Liver (tissue), 9 donors: Measurements from ENCODE around the gene GRM3. TPM values are rescaled to one million over a fixed set of nuclear protein-coding genes. Genes with fewer than 3 reads are reported as not detected.

Experiments used
- DNase-seq: peaks from one replicate; pipeline ENCODE4 v3.0.0-alpha.2; 2017; ENCODE audit warnings: low spot score
- H3K27ac ChIP-seq, 2 donors: one replicate each; pipeline ENCODE4 v1.7.0; 2013; ENCODE audit warnings: inconsistent platforms in 2 of 2, low read length in 2 of 2, control low read depth in 1 of 2, low read depth in 1 of 2, mild to moderate bottlenecking in 1 of 2
- H3K27me3 ChIP-seq, 4 donors: one replicate each; pipeline versions ENCODE4 v1.6.1 to v1.7.0; 2013; ENCODE audit warnings: low read length in 3 of 4, inconsistent platforms in 1 of 4, mild to moderate bottlenecking in 1 of 4, moderate library complexity in 1 of 4; ENCODE audit not compliant: control insufficient read depth in 4 of 4, insufficient read depth in 4 of 4
- H3K36me3 ChIP-seq, 4 donors: one replicate each; pipeline versions ENCODE4 v1.6.1 to v1.7.0; 2013; ENCODE audit warnings: low read length in 3 of 4, mild to moderate bottlenecking in 3 of 4, low read depth in 1 of 4, moderate library complexity in 1 of 4; ENCODE audit not compliant: control insufficient read depth in 4 of 4, insufficient read depth in 3 of 4
- H3K4me1 ChIP-seq, 4 donors: one replicate each; pipeline versions ENCODE4 v1.6.1 to v1.7.0; 2013; ENCODE audit warnings: low read length in 3 of 4, mild to moderate bottlenecking in 3 of 4, moderate library complexity in 1 of 4; ENCODE audit not compliant: control insufficient read depth in 4 of 4, insufficient read depth in 4 of 4
- H3K4me3 ChIP-seq, 3 donors: one replicate each; pipeline versions ENCODE4 v1.6.1 to v1.7.0; 2013; ENCODE audit warnings: low read length in 3 of 3, control low read depth in 1 of 3, low read depth in 1 of 3, mild to moderate bottlenecking in 1 of 3
- H3K9ac ChIP-seq, 2 donors: one replicate each; pipeline ENCODE4 v1.7.0; 2013; ENCODE audit warnings: low read length in 2 of 2, mild to moderate bottlenecking in 2 of 2, moderate library complexity in 2 of 2, control low read depth in 1 of 2, low read depth in 1 of 2
- H3K9me3 ChIP-seq, 4 donors: one replicate each; pipeline versions ENCODE4 v1.6.1 to v1.7.0; 2013; ENCODE audit warnings: low read length in 3 of 4; ENCODE audit not compliant: control insufficient read depth in 4 of 4
- ATF3 ChIP-seq: IDR thresholded peaks from 2 replicates; pipeline ENCODE4 v1.6.1; 2016; ENCODE audit warnings: antibody characterized with exemption
- EGR1 ChIP-seq, 2 donors: IDR thresholded peaks; 2 replicates each; pipeline ENCODE4 v1.6.1; 2016 to 2018; ENCODE audit warnings: antibody characterized with exemption in 2 of 2, low read depth in 2 of 2
- FOXA1 ChIP-seq: IDR thresholded peaks from 2 replicates; pipeline ENCODE4 v1.6.1; 2016; ENCODE audit warnings: antibody characterized with exemption
- FOXA2 ChIP-seq: IDR thresholded peaks from 2 replicates; pipeline ENCODE4 v1.6.1; 2016; ENCODE audit warnings: antibody characterized with exemption
- GABPA ChIP-seq, 2 donors: IDR thresholded peaks in 1 of 2; conservative IDR thresholded peaks in 1 of 2; 2 replicates each; pipeline ENCODE4 v1.6.1; 2016; ENCODE audit warnings: antibody characterized with exemption in 2 of 2, mild to moderate bottlenecking in 1 of 2, moderate library complexity in 1 of 2
- HNF4A ChIP-seq, 2 donors: conservative IDR thresholded peaks; 2 replicates each; pipeline ENCODE4 v1.6.1; 2016; ENCODE audit warnings: antibody characterized with exemption in 2 of 2, mild to moderate bottlenecking in 2 of 2
- HNF4G ChIP-seq: IDR thresholded peaks from 2 replicates; pipeline ENCODE4 v1.6.1; 2016; ENCODE audit warnings: antibody characterized with exemption
- JUND ChIP-seq, 2 donors: IDR thresholded peaks; 2 replicates each; pipeline ENCODE4 v1.6.1; 2016; ENCODE audit warnings: antibody characterized with exemption in 2 of 2
- NR2F2 ChIP-seq: IDR thresholded peaks from 2 replicates; pipeline ENCODE4 v1.6.1; 2016; ENCODE audit warnings: antibody characterized with exemption
- RAD21 ChIP-seq, 2 donors: IDR thresholded peaks; 2 replicates each; pipeline ENCODE4 v1.6.1; 2016; ENCODE audit warnings: antibody characterized with exemption in 2 of 2, mild to moderate bottlenecking in 2 of 2
- REST ChIP-seq: IDR thresholded peaks from 2 replicates; pipeline ENCODE4 v1.6.1; 2016; ENCODE audit warnings: antibody characterized with exemption, mild to moderate bottlenecking
- RXRA ChIP-seq, 2 donors: IDR thresholded peaks; 2 replicates each; pipeline ENCODE4 v1.6.1; 2017 to 2018; ENCODE audit warnings: antibody characterized with exemption in 2 of 2, mild to moderate bottlenecking in 1 of 2
- SP1 ChIP-seq: IDR thresholded peaks from 2 replicates; pipeline ENCODE4 v1.6.1; 2018; ENCODE audit warnings: antibody characterized with exemption, mild to moderate bottlenecking
- TAF1 ChIP-seq: conservative IDR thresholded peaks from 2 replicates; pipeline ENCODE4 v1.6.1; 2016; ENCODE audit warnings: antibody characterized with exemption, mild to moderate bottlenecking
- YY1 ChIP-seq: IDR thresholded peaks from 2 replicates; pipeline ENCODE4 v1.6.1; 2016; ENCODE audit warnings: antibody characterized with exemption, mild to moderate bottlenecking
- ZBTB33 ChIP-seq: IDR thresholded peaks from 2 replicates; pipeline ENCODE4 v1.6.1; 2016; ENCODE audit warnings: antibody characterized with exemption
- WGBS: extraction: QIAGEN DNeasy Blood & Tissue Kit; methylation state at CpG from one replicate; pipeline ENCODE4 v1.1.7; 2013; 5-methylcytosine and 5-hydroxymethylcytosine counted together
- polyA plus RNA-seq, 2 donors: library from polyadenylated mRNA; stranded (reverse) in 1 of 2; unstranded in 1 of 2; fragments of 200-250 nt in 1 of 2; fragments of >200 nt in 1 of 2; fragmentation: Nextera tagmentation in 1 of 2; extraction: Ambion mirVana in 1 of 2; gene quantifications; one replicate each; pipeline versions ENCODE4 v1.2.1 to v1.2.3, GENCODE V29; 2013 to 2015
- total RNA-seq, 2 donors: library from RNA; depleted of rRNA; stranded (reverse); fragments of >200 nt; gene quantifications; one replicate each; pipeline ENCODE4 v1.2.3, GENCODE V29; 2014
- TF ChIP-seq, protein P1 (sequence below): IDR thresholded peaks from 2 replicates; pipeline ENCODE4 v1.6.1; 2016; ENCODE audit warnings: antibody characterized with exemption
- TF ChIP-seq, protein P2 (sequence below): fragments of 150-350 bp; IDR thresholded peaks from 2 replicates; pipeline ENCODE4 v1.5.1; 2017; ENCODE audit warnings: improper control_type of control experiment, low read depth, low read length; ENCODE audit not compliant: missing input control
- donor health status: healthy.
- donor health status: healthy.
- donor health status: healthy.
- donor health status: healthy.
- donor health status: healthy.

The GRM3 gene
- total and polyA plus RNA-seq, 4 donors, result 0.08 to 0.09 TPM; not detected in 2

- H3K4me3 ChIP-seq, result no peak overlapping the region
- TF ChIP-seq NR2F2 (no peak), FOXA2 (no peak), REST (no peak), ZBTB33 (no peak), TAF1 (no peak), HNF4G (no peak), RAD21 (IDR thresholded peaks at IDR 0.05) (no peak), SP1 (no peak), EGR1 (IDR thresholded peaks at IDR 0.05; ENCODE audit: low read depth in 2 of 2) (no peak), GABPA (IDR thresholded peaks at IDR 0.05 in 1 of 2, conservative IDR thresholded peaks at IDR 0.05 in 1 of 2) (no peak), ATF3 (no peak), HNF4A (conservative IDR thresholded peaks at IDR 0.05) (no peak), YY1 (no peak), RXRA (IDR thresholded peaks at IDR 0.05) (no peak), FOXA1 (no peak)
- TF ChIP-seq, protein P1, sequence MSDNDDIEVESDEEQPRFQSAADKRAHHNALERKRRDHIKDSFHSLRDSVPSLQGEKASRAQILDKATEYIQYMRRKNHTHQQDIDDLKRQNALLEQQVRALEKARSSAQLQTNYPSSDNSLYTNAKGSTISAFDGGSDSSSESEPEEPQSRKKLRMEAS, result no peak
- TF ChIP-seq, protein P2, sequence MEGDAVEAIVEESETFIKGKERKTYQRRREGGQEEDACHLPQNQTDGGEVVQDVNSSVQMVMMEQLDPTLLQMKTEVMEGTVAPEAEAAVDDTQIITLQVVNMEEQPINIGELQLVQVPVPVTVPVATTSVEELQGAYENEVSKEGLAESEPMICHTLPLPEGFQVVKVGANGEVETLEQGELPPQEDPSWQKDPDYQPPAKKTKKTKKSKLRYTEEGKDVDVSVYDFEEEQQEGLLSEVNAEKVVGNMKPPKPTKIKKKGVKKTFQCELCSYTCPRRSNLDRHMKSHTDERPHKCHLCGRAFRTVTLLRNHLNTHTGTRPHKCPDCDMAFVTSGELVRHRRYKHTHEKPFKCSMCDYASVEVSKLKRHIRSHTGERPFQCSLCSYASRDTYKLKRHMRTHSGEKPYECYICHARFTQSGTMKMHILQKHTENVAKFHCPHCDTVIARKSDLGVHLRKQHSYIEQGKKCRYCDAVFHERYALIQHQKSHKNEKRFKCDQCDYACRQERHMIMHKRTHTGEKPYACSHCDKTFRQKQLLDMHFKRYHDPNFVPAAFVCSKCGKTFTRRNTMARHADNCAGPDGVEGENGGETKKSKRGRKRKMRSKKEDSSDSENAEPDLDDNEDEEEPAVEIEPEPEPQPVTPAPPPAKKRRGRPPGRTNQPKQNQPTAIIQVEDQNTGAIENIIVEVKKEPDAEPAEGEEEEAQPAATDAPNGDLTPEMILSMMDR, result no peak
- H3K27me3 ChIP-seq, result no peaks in the 10 kb centered on the region
- WGBS, result 69% methylated on average over 3 of the region's 3 CpGs
- H3K9me3 ChIP-seq, result no peaks in the 10 kb centered on the region
- no peak overlapping the region for H3K27ac ChIP-seq
- H3K9ac ChIP-seq, result no peak overlapping the region
- H3K4me1 ChIP-seq, result no peaks in the 10 kb centered on the region
- no peaks in the 10 kb centered on the region for H3K36me3 ChIP-seq
- no peak for DNase-seq
These were observed 189.7 kb downstream of the GRM3 start for GRCh38 chr7:86833360-86833759.

DNA sequence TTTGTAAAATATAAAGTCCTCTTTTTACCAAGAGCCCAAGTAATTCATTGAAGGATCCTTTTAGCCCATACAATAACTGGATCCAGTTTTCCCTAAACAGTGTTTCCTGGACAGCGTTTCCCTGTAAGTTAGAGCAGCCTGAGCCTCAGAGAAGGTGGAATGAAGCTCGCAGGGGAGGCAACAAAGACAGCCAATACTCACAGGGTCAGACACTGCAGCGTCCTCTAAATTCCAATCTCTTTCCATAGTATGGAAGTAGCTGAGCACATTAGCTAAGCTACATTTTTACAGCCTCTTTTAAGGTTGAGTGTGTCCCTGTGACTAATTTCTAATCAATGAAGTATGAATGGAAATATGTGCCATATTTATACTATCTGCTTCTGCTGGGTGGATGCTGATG is 193.5 kb downstream of the GRM3 start:
- WGBS, result 71% methylated on average over 3 of the region's 3 CpGs
- no peaks in the 10 kb centered on the region for H3K27me3 ChIP-seq

More for the DNA sequence above, 193.5 kb downstream of the GRM3 start:
- TF ChIP-seq EGR1 (IDR thresholded peaks at IDR 0.05; ENCODE audit: low read depth in 2 of 2), result no peak
- TF ChIP-seq ZBTB33, result no peak
- TF ChIP-seq FOXA2, result no peak
- no peak for TF ChIP-seq ATF3
- TF ChIP-seq, protein P1, result no peak
- no peak for TF ChIP-seq JUND (IDR thresholded peaks at IDR 0.05)
- TF ChIP-seq FOXA1, result no peak
- no peak for TF ChIP-seq RXRA (IDR thresholded peaks at IDR 0.05)
- TF ChIP-seq HNF4G, result no peak
- TF ChIP-seq NR2F2, result no peak
- TF ChIP-seq GABPA (IDR thresholded peaks at IDR 0.05 in 1 of 2, conservative IDR thresholded peaks at IDR 0.05 in 1 of 2), result no peak
- TF ChIP-seq SP1, result no peak
- DNase-seq, result no peak
- Histone ChIP-seq H3K4me3 (no peak overlapping the region), H3K9ac (no peak overlapping the region), H3K4me1 (no peaks in the 10 kb centered on the region), H3K9me3 (no peaks in the 10 kb centered on the region), H3K36me3 (no peaks in the 10 kb centered on the region), H3K27ac (no peak overlapping the region)
